Measurements from ENCODE around the gene PABPN1L.

Gene PABPN1L

DNA sequence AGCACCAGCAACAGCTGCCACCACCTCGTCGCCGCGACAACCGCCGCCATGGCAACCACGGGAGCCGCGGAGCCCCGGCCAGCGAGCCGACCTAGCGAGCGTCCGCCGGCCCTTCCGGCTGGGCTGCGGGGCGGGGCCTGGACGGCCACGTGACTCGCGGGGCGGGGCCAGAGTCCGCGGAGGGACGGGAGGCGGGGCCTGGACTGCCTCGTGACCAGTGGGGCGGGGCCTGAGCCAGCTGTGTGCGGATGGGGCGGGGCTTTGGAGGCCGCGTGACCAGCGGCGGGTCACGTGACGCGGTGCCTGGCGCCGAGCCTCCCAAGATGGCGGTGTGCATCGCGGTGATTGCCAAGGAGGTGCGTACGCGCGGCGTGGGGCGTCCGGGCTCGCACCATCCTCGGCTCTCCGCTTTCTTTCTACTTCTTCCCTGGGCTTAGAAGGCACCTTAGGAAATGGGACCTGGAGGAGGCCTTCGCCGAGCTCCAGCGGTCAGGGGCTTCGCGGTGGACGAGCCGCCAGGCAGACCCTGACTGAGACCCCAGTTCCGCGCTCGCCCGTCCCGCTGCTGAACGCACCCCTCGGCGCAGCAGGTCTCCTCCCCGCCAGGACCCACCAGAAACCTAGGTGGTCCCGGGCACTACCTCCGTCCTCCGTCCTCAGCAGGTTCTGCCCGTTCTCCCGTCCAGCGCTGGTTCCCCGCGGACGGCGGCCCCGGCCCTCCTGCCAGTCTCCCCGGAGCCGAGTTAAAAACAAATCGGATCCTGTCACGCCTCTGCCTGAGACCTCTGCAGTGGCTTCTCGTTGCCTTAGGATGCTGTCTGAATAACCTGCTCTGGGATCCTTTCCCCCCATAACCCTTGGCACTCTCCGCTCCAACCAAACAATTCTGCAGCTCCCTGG lies 9.4 kb downstream of the PABPN1L start, which contains the start of the genes GALNS and TRAPPC2L:
Gene GALNS, minus strand, starts transcription at position 120 of the 900 bp plus-strand sequence. Its CDS starts 70 bp downstream, at position 50.
Gene TRAPPC2L, plus strand, starts transcription at position 300 of the 900 bp plus-strand sequence. Its CDS starts 24 bp downstream, at position 324.
- H3K4me1 ChIP-seq: peaks cover 3% of the 10 kb centered on the region; the same call in 1 of the 2 replicates
- peaks cover 5% of the 10 kb centered on the region for H3K36me3 ChIP-seq
- DNase-seq: peak; percentile 99
- peak within 1 kb of the TSS; percentile 96 for H3K4me3 ChIP-seq (ENCODE audit: low read depth, low read length)
- H3K9me3 ChIP-seq: no peaks in the 10 kb centered on the region
- TF ChIP-seq, protein P1, sequence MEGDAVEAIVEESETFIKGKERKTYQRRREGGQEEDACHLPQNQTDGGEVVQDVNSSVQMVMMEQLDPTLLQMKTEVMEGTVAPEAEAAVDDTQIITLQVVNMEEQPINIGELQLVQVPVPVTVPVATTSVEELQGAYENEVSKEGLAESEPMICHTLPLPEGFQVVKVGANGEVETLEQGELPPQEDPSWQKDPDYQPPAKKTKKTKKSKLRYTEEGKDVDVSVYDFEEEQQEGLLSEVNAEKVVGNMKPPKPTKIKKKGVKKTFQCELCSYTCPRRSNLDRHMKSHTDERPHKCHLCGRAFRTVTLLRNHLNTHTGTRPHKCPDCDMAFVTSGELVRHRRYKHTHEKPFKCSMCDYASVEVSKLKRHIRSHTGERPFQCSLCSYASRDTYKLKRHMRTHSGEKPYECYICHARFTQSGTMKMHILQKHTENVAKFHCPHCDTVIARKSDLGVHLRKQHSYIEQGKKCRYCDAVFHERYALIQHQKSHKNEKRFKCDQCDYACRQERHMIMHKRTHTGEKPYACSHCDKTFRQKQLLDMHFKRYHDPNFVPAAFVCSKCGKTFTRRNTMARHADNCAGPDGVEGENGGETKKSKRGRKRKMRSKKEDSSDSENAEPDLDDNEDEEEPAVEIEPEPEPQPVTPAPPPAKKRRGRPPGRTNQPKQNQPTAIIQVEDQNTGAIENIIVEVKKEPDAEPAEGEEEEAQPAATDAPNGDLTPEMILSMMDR (IDR thresholded peaks at IDR 0.05; ENCODE audit: low read depth, low read length): no peak
- no peaks in the 10 kb centered on the region for H3K27me3 ChIP-seq

DNA sequence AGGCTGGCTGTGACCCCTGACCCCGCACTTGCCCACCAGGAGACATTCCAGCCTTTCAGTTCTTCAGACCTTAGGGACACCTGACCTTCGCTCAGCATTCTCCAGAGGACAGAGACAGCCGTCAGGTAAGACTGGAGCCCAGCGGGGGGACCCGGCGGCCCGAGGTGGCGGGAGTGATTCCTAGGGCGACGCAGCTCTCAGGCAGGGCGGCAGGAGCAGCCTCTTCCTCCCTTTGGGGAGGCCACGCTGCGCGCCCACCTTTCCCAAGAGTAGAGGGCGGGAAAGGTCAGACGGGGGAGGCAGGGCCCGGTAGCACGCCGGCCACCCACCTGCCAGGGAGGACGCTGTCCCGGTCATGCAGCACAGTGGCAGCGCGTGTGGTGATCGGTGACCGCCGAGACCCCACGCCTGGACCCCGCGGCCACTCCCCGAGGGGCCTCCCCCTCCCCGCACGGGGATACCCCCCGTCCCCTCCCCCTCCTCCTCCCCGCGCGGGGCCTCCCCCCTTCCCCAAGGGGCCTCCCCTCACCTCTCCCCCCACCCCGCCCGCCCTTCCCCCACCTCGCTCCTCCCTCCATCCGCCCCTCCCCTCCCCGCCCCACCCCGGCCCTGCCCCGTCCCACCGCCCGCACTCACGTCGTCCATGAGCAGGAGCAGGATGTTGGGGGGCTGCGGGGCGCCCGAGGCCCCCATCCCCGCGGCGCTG lies 10.2 kb downstream of the PABPN1L start:
- Histone ChIP-seq H3K4me3 (ENCODE audit: low read depth, low read length) (peak overlapping the region; percentile 96), H3K9me3 (no peaks in the 10 kb centered on the region), H3K4me1 (peaks cover 3% of the 10 kb centered on the region; the same call in 1 of the 2 replicates), H3K27me3 (no peaks in the 10 kb centered on the region), H3K36me3 (peaks cover 5% of the 10 kb centered on the region)
- TF ChIP-seq, protein P1 (IDR thresholded peaks at IDR 0.05; ENCODE audit: low read depth, low read length): no peak
- no peak for DNase-seq

DNA sequence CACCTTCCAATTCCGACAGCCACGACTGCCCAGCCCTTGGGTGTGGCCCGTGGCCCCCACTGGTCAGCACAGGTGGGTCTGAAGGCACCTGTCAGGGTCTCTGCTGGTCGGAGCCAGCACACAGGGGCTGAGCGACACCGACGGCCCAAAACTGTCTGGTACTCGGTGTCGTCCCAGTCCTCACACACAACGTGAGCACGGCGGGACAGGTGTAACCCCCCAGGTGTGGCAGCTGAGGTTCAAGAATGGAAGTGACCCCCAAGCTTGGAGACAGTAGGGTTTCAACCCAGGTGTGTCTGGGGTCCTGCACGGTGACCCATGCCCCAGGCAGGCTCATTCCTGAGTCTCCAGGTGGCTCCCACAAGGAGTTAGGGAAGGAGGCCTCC lies 10.7 kb downstream of the PABPN1L start:
- Histone ChIP-seq H3K36me3 (peaks cover 3% of the 10 kb centered on the region), H3K4me1 (peaks cover 3% of the 10 kb centered on the region; the same call in 1 of the 2 replicates), H3K9me3 (no peaks in the 10 kb centered on the region), H3K27me3 (no peaks in the 10 kb centered on the region), H3K4me3 (ENCODE audit: low read depth, low read length) (peak overlapping the region; percentile 53; the same call in 1 of the 2 replicates)
- TF ChIP-seq, protein P1 (IDR thresholded peaks at IDR 0.05; ENCODE audit: low read depth, low read length): no peak
- DNase-seq: no peak

DNA sequence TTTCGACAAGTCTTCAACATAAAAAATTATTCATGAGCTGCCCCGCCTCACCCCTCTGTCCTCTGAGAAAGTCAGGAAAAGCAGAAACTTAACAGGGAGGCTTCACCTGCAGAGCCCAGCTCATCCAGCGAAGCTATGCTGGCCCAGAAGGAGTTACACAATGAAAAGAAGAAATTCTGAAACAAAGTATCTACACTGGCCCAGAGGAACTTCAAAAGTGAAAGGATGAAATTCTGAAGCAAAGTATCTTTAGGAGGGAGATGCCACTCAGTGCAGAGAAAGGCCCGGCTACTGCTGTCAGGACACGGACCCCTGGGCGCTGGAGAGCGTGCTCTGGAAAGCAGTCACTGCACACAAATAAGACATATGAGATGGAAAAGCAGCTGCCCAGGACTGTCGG lies 11.3 kb downstream of the PABPN1L start:
- Histone ChIP-seq H3K4me3 (ENCODE audit: low read depth, low read length) (no peak overlapping the region), H3K36me3 (no peaks in the 10 kb centered on the region; the same call in none of the 2 replicates), H3K4me1 (peaks cover 3% of the 10 kb centered on the region; the same call in 1 of the 2 replicates), H3K9me3 (no peaks in the 10 kb centered on the region), H3K27me3 (no peaks in the 10 kb centered on the region)
- TF ChIP-seq, protein P1 (IDR thresholded peaks at IDR 0.05; ENCODE audit: low read depth, low read length): no peak
- DNase-seq: no peak

DNA sequence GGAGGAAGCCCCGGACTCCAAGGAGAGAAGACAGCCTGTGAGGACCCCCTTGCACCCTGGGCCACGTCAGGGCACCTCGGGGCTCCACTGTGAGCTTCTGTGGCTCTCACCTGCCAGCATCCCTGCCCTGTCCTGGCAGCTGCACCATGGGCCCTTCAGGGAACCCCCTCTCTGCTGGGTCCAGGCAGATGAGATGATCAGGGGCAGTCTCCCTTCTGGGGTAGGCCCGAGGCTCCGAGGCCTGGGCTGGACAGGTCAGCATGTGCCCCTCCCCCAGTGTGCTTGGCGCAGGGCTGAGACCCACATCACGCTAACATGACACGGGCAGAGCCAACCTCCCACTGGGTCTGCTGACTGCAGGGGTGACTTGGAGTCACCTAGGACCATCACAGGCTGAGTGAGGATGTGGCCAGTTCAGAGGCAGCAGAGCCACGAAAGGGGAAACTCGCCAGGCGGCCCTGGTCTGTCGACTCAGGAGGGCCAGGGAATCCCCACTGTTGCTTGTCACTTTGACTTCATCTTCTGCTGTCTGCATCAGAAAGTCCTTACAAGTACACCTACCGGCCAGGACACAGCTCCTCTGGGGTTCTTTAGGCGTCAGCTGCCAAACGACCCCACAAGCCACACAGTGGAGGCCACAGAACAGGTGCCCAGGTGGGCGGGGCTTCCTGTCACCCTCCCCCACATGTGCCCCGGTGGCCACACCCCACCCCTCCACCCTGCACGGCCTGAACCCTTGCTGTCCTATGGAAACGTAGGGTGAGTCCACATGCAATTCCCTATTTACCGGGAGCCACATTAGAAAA lies 12.0 kb downstream of the PABPN1L start:
- H3K36me3 ChIP-seq: no peaks in the 10 kb centered on the region; the same call in none of the 2 replicates
- H3K4me3 ChIP-seq (ENCODE audit: low read depth, low read length): no peak overlapping the region
- H3K9me3 ChIP-seq: no peaks in the 10 kb centered on the region
- no peaks in the 10 kb centered on the region for H3K27me3 ChIP-seq
- no peak for DNase-seq
- peaks cover 3% of the 10 kb centered on the region; the same call in 1 of the 2 replicates for H3K4me1 ChIP-seq
- TF ChIP-seq, protein P1 (IDR thresholded peaks at IDR 0.05; ENCODE audit: low read depth, low read length): no peak

Data from BE2C (cell line).